ENCODE measurements around the gene LATS2. TPM values are rescaled to one million over a fixed set of nuclear protein-coding genes. Genes with fewer than 3 reads are reported as not detected.
A peak's percentile ranks its signal among the peaks of the same experiment; 100 is the strongest.

The LATS2 gene
- total and polyA plus RNA-seq, 8 donors: 3.4 to 21.4 (median 7.7) TPM

GRCh38 chr13:21080593-21080891 is 19.2 kb upstream of the LATS2 start:
- TF ChIP-seq EP300 (IDR thresholded peaks at IDR 0.05): no peak
- TF ChIP-seq POLR2A (IDR thresholded peaks at IDR 0.05): no peak
- TF ChIP-seq CTCF (IDR thresholded peaks at IDR 0.05): no peak
- no peak for TF ChIP-seq POLR2AphosphoS5 (IDR thresholded peaks at IDR 0.05)
- H3K4me1 ChIP-seq: peaks cover 0 to 26% (median 13%) of the 10 kb centered on the region in 4 donors
- H3K9me3 ChIP-seq: no peaks in the 10 kb centered on the region
- no peak overlapping the region for H3K4me3 ChIP-seq
- intact Hi-C loops (cut with DNase I; ENCODE audit: low total_unique reads): no loop called here
- no peaks in the 10 kb centered on the region for H3K36me3 ChIP-seq
- peaks cover 0 to 20% (median 6%) of the 10 kb centered on the region in 3 donors for H3K27me3 ChIP-seq
- no peak for DNase-seq
- WGBS, 5 donors: 50 to 64% (median 60%) methylated on average over 3 of the region's 3 CpGs
- H3K27ac ChIP-seq: peak overlapping the region in 1 of 5 donors; percentile 63

GRCh38 chr13:21079761-21080592 is 18.6 kb upstream of the LATS2 start:
- Histone ChIP-seq H3K4me1 (peaks cover 0 to 32% (median 15%) of the 10 kb centered on the region in 4 donors), H3K27me3 (peaks cover 0 to 25% (median 11%) of the 10 kb centered on the region in 3 donors), H3K36me3 (no peaks in the 10 kb centered on the region), H3K4me3 (peak overlapping the region in 1 of 4 donors; percentile 7), H3K27ac (peak overlapping the region in 3 of 5 donors; percentile 24 to 63 (median 61)), H3K9me3 (no peaks in the 10 kb centered on the region)
- 31 to 39% (median 38%) methylated on average over 14 of the region's 14 CpGs for WGBS, 5 donors
- intact Hi-C loops (cut with DNase I; ENCODE audit: low total_unique reads): no loop called here
- peak in 1 of 2 donors; percentile 50 for DNase-seq
- TF ChIP-seq POLR2AphosphoS5 (IDR thresholded peaks at IDR 0.05) (peak in 2 of 3 donors; percentile 45 to 61), CTCF (IDR thresholded peaks at IDR 0.05) (no peak)

GRCh38 chr13:21079221-21079620 is 17.8 kb upstream of the LATS2 start:
- no peak for TF ChIP-seq POLR2A (IDR thresholded peaks at IDR 0.05)
- no peak for TF ChIP-seq CTCF (IDR thresholded peaks at IDR 0.05)
- TF ChIP-seq POLR2AphosphoS5 (IDR thresholded peaks at IDR 0.05): no peak
- TF ChIP-seq EP300 (IDR thresholded peaks at IDR 0.05): no peak
- Histone ChIP-seq H3K27me3 (peaks cover 0 to 25% (median 11%) of the 10 kb centered on the region in 3 donors), H3K4me1 (peaks cover 0 to 32% (median 16%) of the 10 kb centered on the region in 4 donors), H3K9me3 (no peaks in the 10 kb centered on the region), H3K4me3 (no peak overlapping the region), H3K36me3 (no peaks in the 10 kb centered on the region), H3K27ac (peak overlapping the region in 2 of 5 donors; percentile 61 to 63)
- WGBS, 5 donors: 81 to 89% (median 87%) methylated on average over 3 of the region's 3 CpGs
- intact Hi-C loops (cut with DNase I; ENCODE audit: low total_unique reads): no loop called here
- DNase-seq: no peak

GRCh38 chr13:21078501-21078900 is 17.1 kb upstream of the LATS2 start:
- Histone ChIP-seq H3K4me3 (no peak overlapping the region), H3K36me3 (no peaks in the 10 kb centered on the region), H3K9me3 (no peaks in the 10 kb centered on the region), H3K27me3 (peaks cover 0 to 25% (median 11%) of the 10 kb centered on the region in 3 donors), H3K27ac (no peak overlapping the region), H3K4me1 (peaks cover 0 to 32% (median 16%) of the 10 kb centered on the region in 4 donors)
- TF ChIP-seq CTCF (IDR thresholded peaks at IDR 0.05) (no peak), EP300 (IDR thresholded peaks at IDR 0.05) (no peak)
- 72 to 85% (median 78%) methylated on average over 4 of the region's 4 CpGs for WGBS, 5 donors
- intact Hi-C loops (cut with DNase I; ENCODE audit: low total_unique reads): no loop called here
- DNase-seq: no peak
